B cell (primary cell): ENCODE data around the gene PTGDR2. TPM values are rescaled to one million over a fixed set of nuclear protein-coding genes. Genes with fewer than 3 reads are reported as not detected.

ENCODE experiments used
- ATAC-seq: fragments of 200-7000 bp; cut with Tn5 transposase; one replicate; pipeline ENCODE4 v1.10.0; 2021; ENCODE audit warnings: low read depth, mild to moderate bottlenecking, moderate number of reproducible peaks, moderate library complexity
- CTCF ChIA-PET: fragments of 350-600 bp; sonication (Branson Sonifier 250); formaldehyde crosslinking; loops from one replicate; lab custom pipeline; 2021; ENCODE audit warnings: antibody characterized with exemption, inconsistent platforms; lab: Charles Lee
- POLR2A ChIA-PET: fragments of 350-600 bp; sonication (Branson Sonifier 250); formaldehyde crosslinking; loops from one replicate; lab custom pipeline; 2021; ENCODE audit warnings: antibody characterized with exemption; lab: Charles Lee
- DNase-seq: peaks from one replicate; pipeline ENCODE4 v3.0.0; 2013
- H2AFZ ChIP-seq: 2 replicates; pipeline ENCODE4 v1.6.1; 2012; ENCODE audit warnings: mild to moderate bottlenecking, low read depth, low read length; ENCODE audit not compliant: insufficient read depth, poor library complexity, severe bottlenecking
- H3K27ac ChIP-seq, 2 donors: 1 replicate in 1 of 2; 2 replicates in 1 of 2; pipeline ENCODE4 v1.5.1; 2012 to 2013; ENCODE audit warnings: low read length in 2 of 2, mild to moderate bottlenecking in 2 of 2, moderate library complexity in 1 of 2
- H3K27me3 ChIP-seq, 4 experiments: fragments of 200-600 bp in 1 of 4; sonication (generic) in 1 of 4; replicated peaks in 1 of 4; 1 replicate in 2 of 4; 2 replicates in 2 of 4; pipeline versions ENCODE4 v1.6.1 to v1.7.0; 2013 to 2016; ENCODE audit warnings: low read length in 3 of 4, mild to moderate bottlenecking in 2 of 4, mixed read lengths in 1 of 4, moderate library complexity in 1 of 4; ENCODE audit not compliant: insufficient read depth in 4 of 4, control insufficient read depth in 3 of 4; ENCODE audit errors: control extremely low read depth in 1 of 4
- H3K36me3 ChIP-seq, 2 experiments: replicated peaks in 1 of 2; 1 replicate in 1 of 2; 2 replicates in 1 of 2; pipeline versions ENCODE4 v1.6.1 to v1.7.1; 2013; ENCODE audit warnings: low read length in 1 of 2; ENCODE audit not compliant: insufficient read depth in 2 of 2, control insufficient read depth in 1 of 2; ENCODE audit errors: control extremely low read depth in 1 of 2, extremely low read depth in 1 of 2
- H3K4me1 ChIP-seq, 2 donors: fragments of 200-600 bp in 1 of 2; sonication (generic) in 1 of 2; 1 replicate in 1 of 2; 2 replicates in 1 of 2; pipeline versions ENCODE4 v1.5.1 to v1.6.1; 2013 to 2017; ENCODE audit warnings: low read length in 2 of 2; ENCODE audit not compliant: control insufficient read depth in 2 of 2, insufficient read depth in 2 of 2
- H3K4me2 ChIP-seq: replicated peaks from 2 replicates; pipeline ENCODE3; 2012; ENCODE audit warnings: mild to moderate bottlenecking, low read depth, low read length; ENCODE audit not compliant: poor library complexity, severe bottlenecking
- H3K4me3 ChIP-seq, 5 experiments: fragments of 200-600 bp in 1 of 5; sonication (generic) in 1 of 5; 1 replicate in 3 of 5; 2 replicates in 2 of 5; pipeline versions ENCODE4 v1.5.1 to v1.7.0; 2011 to 2016; ENCODE audit warnings: low read length in 4 of 5, mild to moderate bottlenecking in 4 of 5, low read depth in 2 of 5, control low read depth in 1 of 5, moderate library complexity in 1 of 5; ENCODE audit not compliant: insufficient read depth in 1 of 5; ENCODE audit errors: control extremely low read depth in 1 of 5, extremely low read depth in 1 of 5
- H3K79me2 ChIP-seq: fragments of 200-600 bp; sonication (generic); one replicate; pipeline ENCODE4 v1.6.0; 2016; ENCODE audit warnings: low read length; ENCODE audit not compliant: control insufficient read depth, insufficient read depth
- H3K9ac ChIP-seq: fragments of 200-600 bp; sonication (generic); 2 replicates; pipeline ENCODE4 v1.6.1; 2017; ENCODE audit warnings: mild to moderate bottlenecking, low read length, moderate library complexity
- H3K9me3 ChIP-seq, 3 donors: one replicate each; pipeline versions ENCODE4 v1.6.1 to v1.7.1; 2013; ENCODE audit warnings: low read length in 2 of 3; ENCODE audit not compliant: control insufficient read depth in 2 of 3, insufficient read depth in 1 of 3; ENCODE audit errors: control extremely low read depth in 1 of 3
- H4K20me1 ChIP-seq: 2 replicates; pipeline ENCODE4 v1.6.0; 2012; ENCODE audit warnings: mild to moderate bottlenecking, low read length; ENCODE audit not compliant: insufficient read depth, control insufficient read depth, poor library complexity, severe bottlenecking
- H3K27ac Mint-ChIP-seq: one replicate; pipeline ENCODE4 v1.8.0; 2021; ENCODE audit warnings: mixed read lengths
- H3K27me3 Mint-ChIP-seq: one replicate; pipeline ENCODE4 v1.8.0; 2021; ENCODE audit warnings: mixed read lengths
- H3K4me1 Mint-ChIP-seq: one replicate; pipeline ENCODE4 v1.8.0; 2021; ENCODE audit warnings: mixed read lengths
- H3K4me3 Mint-ChIP-seq: one replicate; pipeline ENCODE4 v1.8.0; 2021; ENCODE audit warnings: mixed read lengths
- H3K9me3 Mint-ChIP-seq: one replicate; pipeline ENCODE4 v1.8.0; 2022; ENCODE audit warnings: mixed read lengths; ENCODE audit not compliant: insufficient read depth
- EZH2 ChIP-seq: IDR thresholded peaks from 2 replicates; pipeline ENCODE4 v1.6.1; 2012; ENCODE audit warnings: borderline replicate concordance, low read depth, mild to moderate bottlenecking, moderate library complexity, low read length; ENCODE audit not compliant: insufficient read depth, poor library complexity, severe bottlenecking
- WGBS: methylation state at CpG from one replicate; pipeline ENCODE4 v1.1.5; 2013; ENCODE audit warnings: missing lambda C conversion rate; ENCODE audit not compliant: insufficient coverage; 5-methylcytosine and 5-hydroxymethylcytosine counted together
- intact Hi-C: fragments of 100-400 bp; cut with micrococcal nuclease; formaldehyde crosslinking; loops from one replicate; pipeline ENCODE4 v1.10.0; 2022
- polyA plus RNA-seq: library from polyadenylated mRNA; depleted of rRNA; stranded (reverse); fragments of >200 nt; gene quantifications from 2 replicates; pipeline ENCODE4 v1.2.3, GENCODE V29; 2012
- total RNA-seq, 2 donors: library from RNA; stranded (reverse); fragments of 120-200 nt in 1 of 2; gene quantifications; 1 replicate in 1 of 2; 2 replicates in 1 of 2; pipeline versions ENCODE4 v1.2.3 to v1.2.4, GENCODE V29; 2013 to 2022
- TF ChIP-seq, protein P1 (sequence below): fragments of 200-600 bp; IDR thresholded peaks from one replicate; pipeline ENCODE4 v1.8.0; 2022; ENCODE audit warnings: antibody characterized with exemption, mild to moderate bottlenecking

PTGDR2 gene
- total and polyA plus RNA-seq, 2 donors (not counting 1 experiment from before 2014, with no cell fraction given), result 0.03 TPM; not detected in 1

DNA sequence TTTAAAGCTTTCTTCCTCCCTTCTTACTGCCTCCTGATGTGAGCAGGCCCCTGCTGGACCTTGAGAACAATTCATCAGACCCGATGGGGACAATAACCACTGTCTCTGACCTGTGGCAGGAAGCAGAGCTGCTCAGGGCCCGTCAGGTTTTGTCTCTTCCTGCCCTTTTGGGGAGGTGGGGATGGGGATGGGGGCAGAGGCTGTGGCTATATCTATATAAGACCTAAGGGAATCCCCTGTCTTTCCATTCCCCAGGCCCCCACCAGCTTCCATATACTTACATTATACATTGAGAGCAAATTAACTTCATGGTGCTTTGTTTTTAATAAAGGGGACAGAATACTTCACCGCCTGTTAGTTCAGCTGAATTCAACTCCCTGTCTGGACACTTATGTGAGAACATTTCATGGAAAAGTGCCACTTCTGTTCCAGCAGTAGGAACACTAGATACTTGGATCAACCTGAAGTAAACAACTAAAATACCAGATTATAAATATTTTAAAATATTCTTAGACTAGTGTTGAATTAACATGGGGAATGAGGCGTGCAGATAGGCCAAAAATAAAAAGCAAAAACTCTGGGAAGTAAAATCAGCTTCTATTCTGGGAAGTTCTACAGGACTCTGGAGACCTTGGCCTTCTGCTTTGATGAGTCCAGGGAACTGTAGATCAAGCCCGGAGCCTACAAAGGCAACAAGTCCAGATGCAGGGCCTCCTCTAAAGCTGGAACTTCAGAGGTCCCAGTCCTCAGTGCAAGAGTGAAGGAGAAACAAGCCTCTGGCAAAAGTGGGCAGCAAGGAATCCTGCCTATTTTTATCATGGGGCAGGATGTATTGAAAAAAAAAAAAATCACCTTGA, 22.7 kb upstream of the PTGDR2 start:
- intact Hi-C loops, result no loop called here
- Histone ChIP-seq H2AFZ (no peak overlapping the region), H3K79me2 (no peaks in the 10 kb centered on the region), H4K20me1 (no peaks in the 10 kb centered on the region), H3K4me3 (no peak overlapping the region), H3K4me2 (no peak overlapping the region), H3K4me1 (no peaks in the 10 kb centered on the region), H3K27ac (no peak overlapping the region), H3K9ac (no peak overlapping the region), H3K27me3 (no peaks in the 10 kb centered on the region), H3K36me3 (peaks cover 0 to 20% of the 10 kb centered on the region in 2 experiments), H3K9me3 (no peaks in the 10 kb centered on the region)
- no peaks in the 10 kb centered on the region for H3K27me3 Mint-ChIP-seq
- H3K27ac Mint-ChIP-seq, result no peak overlapping the region
- ATAC-seq (no peak), DNase-seq (no peak)
- TF ChIP-seq, protein P1, sequence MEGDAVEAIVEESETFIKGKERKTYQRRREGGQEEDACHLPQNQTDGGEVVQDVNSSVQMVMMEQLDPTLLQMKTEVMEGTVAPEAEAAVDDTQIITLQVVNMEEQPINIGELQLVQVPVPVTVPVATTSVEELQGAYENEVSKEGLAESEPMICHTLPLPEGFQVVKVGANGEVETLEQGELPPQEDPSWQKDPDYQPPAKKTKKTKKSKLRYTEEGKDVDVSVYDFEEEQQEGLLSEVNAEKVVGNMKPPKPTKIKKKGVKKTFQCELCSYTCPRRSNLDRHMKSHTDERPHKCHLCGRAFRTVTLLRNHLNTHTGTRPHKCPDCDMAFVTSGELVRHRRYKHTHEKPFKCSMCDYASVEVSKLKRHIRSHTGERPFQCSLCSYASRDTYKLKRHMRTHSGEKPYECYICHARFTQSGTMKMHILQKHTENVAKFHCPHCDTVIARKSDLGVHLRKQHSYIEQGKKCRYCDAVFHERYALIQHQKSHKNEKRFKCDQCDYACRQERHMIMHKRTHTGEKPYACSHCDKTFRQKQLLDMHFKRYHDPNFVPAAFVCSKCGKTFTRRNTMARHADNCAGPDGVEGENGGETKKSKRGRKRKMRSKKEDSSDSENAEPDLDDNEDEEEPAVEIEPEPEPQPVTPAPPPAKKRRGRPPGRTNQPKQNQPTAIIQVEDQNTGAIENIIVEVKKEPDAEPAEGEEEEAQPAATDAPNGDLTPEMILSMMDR, result no peak
- no peak for TF ChIP-seq EZH2
- H3K4me3 Mint-ChIP-seq, result no peak overlapping the region
- CTCF ChIA-PET, result no interaction called here
- H3K9me3 Mint-ChIP-seq, result no peaks in the 10 kb centered on the region
- POLR2A ChIA-PET, result no interaction called here
- WGBS, result 93% methylated on average over 3 of the region's 5 CpGs
- no peaks in the 10 kb centered on the region for H3K4me1 Mint-ChIP-seq

DNA sequence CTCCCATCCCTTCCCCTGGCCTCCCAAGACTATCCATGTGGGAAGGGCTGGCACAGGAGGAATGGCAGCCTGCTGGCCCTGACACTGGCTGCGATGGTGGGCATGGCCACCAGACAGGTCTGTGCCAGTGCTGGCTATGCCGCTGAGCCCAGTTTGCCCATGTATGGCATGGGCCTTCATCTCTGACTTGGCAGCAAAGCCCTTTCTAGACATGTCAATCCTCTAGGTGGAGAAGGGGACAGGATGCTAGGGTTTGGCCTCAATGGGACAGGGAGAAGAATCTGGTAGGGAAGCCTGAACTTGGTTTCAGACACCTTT, 20.4 kb upstream of the PTGDR2 start:
- H3K27me3 Mint-ChIP-seq, result no peaks in the 10 kb centered on the region

More for the DNA sequence above, 20.4 kb upstream of the PTGDR2 start:
- peaks cover 0 to 20% of the 10 kb centered on the region in 2 experiments for H3K36me3 ChIP-seq
- no peaks in the 10 kb centered on the region for H4K20me1 ChIP-seq
- no peaks in the 10 kb centered on the region for H3K4me1 ChIP-seq
- H3K27me3 ChIP-seq, result no peaks in the 10 kb centered on the region
- Mint-ChIP-seq H3K9me3 (no peaks in the 10 kb centered on the region), H3K4me3 (no peak overlapping the region), H3K27ac (no peak overlapping the region), H3K4me1 (no peaks in the 10 kb centered on the region)
- CTCF ChIA-PET, result interaction anchor here (0.6 to 2.1 kb wide), 3 partner anchors 22 to 417 kb away, joined by 3 to 6 read pairs (median 5); no protein-coding TSS in a partner anchor
- H3K27ac ChIP-seq, result no peak overlapping the region
- no peaks in the 10 kb centered on the region for H3K79me2 ChIP-seq
- no peak overlapping the region for H3K4me3 ChIP-seq
- 100% methylated on average over 2 of the region's 2 CpGs for WGBS
- DNase-seq (no peak), ATAC-seq (no peak)
- H3K9me3 ChIP-seq, result no peaks in the 10 kb centered on the region
- H3K9ac ChIP-seq, result no peak overlapping the region
- intact Hi-C loops, result no loop called here
- POLR2A ChIA-PET, result no interaction called here
- H3K4me2 ChIP-seq, result no peak overlapping the region
- H2AFZ ChIP-seq, result no peak overlapping the region
- TF ChIP-seq, protein P1, result no peak
- no peak for TF ChIP-seq EZH2
